HG02943 (cell line): ENCODE measurements around the gene SLAMF6.
"Not testable (repeated sequence)": the region's sequence is repeated elsewhere in the genome, so short reads cannot be mapped to it uniquely, and the experiment has no call there.

Source experiments
- ATAC-seq: cut with Tn5 transposase; IDR thresholded peaks from one replicate; pipeline ENCODE4 v1.9.1; 2021; ENCODE audit warnings: mild to moderate bottlenecking, low read depth, moderate library complexity; ENCODE audit not compliant: unreplicated experiment

The SLAMF6 gene

DNA sequence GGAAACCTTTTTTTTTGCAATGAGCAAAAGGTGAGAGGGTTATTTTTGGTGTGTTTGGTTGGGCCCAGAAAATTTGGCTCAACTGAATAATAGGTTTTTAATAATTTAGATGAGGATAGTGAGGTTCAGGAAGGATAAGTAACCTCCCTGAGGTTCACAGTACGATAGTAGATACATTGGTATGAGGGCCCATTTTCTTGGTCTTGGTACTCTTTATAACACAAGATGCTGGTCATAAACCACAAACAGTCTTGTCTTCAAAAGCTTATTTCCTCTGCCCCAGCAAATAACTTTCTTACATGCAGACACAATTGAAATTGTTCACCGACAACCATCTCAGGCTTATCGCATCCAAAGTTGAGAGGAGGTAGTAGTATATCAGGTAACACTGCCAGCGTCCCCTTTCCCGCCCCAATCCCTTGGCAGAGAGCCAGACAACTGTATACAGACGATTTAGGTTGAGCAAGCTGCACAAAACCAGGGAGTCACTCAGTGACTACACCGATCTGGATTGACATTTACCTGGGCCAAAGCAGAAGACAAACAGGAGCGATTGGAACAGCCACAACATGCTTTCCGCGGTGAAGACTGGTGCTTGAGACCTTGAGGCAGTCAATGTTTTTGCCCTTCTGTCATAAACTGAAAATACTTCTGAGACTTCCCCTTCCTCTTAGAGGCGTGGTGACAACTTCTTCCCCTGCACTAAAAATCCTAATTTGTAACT, at the start of gene SLAMF6:
Gene SLAMF6 (minus strand): TSS at position 634 of the 724 bp plus-strand sequence. CDS start 63 bp downstream, at position 571.
- ATAC-seq = no peak

DNA sequence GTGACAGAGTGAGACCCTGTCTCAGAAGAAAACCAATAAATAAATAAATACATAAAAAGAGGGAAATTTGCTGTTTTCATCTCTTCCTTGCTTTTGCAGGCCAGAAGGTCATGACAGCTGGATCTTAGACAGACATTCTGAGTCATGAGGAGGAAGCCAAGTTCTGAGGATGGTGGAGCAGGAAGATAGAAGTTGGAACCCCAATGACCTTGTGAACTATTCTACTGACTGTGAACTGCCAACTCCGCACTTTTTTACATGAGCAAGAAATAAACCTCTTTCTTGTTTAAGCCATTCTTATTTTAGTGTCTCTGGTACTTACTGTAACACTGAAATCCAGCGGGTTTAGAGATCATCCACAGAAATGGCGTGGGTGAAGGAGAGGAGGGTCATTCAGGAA, 47.8 kb upstream of the SLAMF6 start:
- no peak for ATAC-seq

DNA sequence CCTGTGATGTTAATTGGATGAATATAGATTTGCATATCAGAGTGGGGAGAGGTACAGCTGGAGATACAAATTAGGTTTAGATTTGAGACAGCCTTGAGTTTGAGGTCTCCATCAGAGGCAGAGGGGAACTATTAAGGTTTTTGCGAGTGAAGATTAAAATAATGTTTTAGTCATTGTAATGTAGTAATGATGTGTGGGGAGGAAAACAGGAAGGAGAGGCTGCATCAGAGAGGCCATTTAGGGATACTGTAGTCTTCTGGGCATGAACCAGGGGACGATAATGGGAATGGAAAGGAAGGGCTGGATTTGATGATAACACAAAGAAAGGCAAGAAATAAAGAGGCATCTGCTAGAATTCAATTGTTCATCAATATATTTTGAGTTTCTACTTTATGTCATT, 46.8 kb upstream of the SLAMF6 start:
- ATAC-seq = no peak

DNA sequence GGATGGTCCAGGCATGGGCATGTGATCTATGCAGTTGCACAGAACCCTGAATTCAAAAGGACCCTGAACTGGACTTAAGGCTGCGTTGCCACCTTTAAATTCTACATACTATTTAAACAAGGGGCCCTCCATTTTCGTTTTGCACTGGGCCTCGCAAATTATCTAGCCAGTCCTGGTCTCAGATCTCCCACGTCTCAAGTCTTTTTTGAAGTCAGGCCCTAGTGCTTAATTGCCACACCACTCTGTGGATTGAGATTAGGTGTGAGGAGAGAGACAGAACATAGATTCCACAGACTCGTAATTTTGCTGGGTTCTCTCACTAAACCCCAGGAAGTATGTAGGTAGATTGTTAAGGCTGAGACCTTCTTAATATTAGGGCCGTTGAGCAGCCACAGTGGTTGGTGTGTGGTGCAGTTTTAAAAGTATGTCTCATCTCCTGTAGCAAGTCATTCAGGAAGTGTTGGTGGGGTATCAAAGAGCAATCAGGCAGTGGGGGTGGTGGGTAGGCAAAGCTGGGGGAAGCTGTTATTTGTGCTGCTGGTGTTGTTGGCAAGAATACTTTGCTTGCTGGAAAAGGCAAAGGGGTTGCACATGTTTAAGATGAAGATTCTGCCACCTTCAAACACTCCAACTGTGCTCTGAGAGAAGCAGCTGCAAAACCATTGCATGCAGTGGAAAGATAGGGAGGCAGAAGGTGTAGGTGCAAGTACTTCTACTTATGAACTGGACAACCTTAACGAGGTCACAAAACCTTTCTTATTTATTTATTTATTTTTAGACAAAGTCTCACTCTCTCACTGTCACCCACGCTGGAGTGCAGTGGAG, 45.0 kb upstream of the SLAMF6 start:
- no peak for ATAC-seq

DNA sequence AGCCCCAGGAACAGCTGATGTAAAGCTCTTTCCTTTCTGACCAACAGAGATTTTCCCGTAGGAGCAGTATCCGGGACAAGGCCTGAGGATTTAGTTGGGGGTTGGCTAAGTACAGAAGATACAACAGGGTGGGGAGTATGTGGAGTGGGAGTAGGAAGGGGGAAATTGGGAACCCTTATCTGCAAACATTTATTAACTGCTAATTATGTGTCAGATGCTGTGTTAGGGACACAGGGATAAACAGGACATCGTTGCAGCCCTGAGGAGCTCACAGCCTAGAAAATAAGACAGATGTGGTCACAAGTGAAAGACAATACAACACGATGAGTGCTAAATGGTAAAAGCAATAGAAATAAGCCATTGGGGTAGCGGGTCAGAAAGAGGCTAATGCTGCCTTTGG, 44.3 kb upstream of the SLAMF6 start:
- ATAC-seq = no peak

DNA sequence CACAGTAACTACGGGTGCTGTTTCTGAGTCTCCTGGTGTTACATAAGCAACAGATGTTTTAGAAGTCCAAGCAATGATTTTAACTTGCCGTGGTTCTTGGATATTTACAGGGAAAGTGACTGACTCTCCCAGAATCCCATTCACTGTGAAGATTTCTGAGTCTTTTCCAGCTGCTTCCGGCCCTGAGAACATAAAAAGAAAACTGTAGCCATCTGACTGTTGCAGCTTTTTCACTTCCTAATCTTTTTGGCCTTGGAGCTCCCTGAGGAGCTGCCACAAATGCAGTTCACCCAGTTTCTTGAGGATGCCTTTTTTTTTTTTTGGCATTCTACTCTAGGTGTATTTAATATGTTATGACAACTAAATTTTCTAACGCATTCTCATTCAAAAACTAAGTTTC, 42.5 kb upstream of the SLAMF6 start:
- no peak for ATAC-seq

DNA sequence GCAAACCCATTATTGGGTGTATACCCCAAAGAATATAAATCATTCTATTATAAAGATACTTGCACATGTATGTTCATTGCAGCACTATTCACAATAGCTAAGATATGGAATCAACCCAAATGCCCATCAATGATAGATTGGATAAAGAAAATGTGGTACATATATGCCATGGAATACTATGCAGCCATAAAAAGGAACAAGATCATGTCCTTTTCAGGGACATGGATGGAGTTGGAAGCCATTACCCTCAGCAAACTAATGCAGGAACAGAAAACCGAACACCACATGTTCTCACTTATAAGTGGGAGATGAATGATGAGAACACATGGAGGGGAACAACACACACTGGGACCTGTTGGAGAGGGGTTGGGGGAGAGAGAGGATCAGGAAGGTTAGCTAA, 40.2 kb upstream of the SLAMF6 start:
- not testable (repeated sequence) for ATAC-seq

DNA sequence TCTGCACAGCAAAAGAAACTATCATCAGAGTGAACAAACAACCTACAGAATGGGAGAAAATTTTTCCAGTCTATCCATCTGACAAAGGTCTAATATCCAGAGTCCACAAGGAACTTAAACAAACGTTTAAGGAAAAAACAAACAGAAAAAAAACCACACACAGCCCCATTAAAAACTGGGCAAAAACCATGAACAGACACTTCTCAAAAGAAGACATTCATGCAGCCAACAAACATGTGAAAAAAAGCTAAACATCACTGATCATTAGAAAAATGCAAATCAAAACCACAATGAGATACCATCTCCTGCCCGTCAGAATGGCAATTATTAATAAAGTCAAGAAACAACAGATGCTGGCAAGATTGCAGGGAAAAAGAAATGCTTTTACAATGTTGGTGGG, 39.7 kb upstream of the SLAMF6 start:
- not testable (repeated sequence) for ATAC-seq

DNA sequence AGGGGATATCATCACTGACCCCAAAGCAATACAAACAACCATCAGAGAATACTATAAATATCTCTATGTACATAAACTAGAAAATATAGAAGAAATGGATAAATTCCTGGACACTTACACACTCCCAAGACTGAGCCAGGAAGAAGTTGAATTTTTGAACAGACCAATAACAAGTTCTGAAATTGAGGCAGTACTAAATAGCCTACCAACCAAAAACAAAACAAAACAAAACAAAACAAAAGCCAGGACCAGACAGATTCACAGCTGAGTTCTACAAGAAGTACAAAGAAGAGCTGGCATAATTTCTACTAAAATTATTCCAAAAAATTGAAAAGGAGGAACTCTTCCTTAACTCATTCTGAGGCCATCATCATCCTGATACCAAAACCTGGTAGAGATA, 37.8 kb upstream of the SLAMF6 start:
- no peak for ATAC-seq

DNA sequence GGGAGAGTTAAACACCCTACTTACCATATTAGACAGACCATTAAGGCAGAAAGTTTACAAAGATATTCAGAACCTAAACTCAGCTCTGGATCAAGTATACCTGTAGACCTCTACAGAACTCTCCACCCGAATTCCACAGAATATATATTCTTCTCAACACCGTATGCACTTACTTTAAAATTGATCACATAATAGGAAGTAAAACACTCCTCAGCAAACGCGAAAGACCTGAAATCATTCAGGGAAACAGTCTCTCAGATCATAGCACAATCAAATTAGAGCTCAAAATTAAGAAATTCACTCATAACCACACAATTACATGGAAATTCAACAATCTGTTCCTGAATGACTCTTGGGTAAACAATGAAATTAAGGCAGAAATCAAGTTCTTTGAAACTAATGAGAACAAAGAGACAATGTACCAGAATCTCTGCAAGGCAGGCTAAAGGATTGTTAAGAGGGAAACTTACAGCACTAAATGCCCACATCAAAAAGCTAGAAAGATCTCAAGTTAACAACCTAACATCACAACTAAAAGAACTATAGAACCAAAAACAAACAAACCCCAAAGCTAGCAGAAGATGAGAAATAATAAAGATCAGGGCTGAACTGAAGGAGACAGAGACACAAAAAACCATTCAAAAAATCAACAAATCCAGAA, 37.1 kb upstream of the SLAMF6 start:
- ATAC-seq = no peak

DNA sequence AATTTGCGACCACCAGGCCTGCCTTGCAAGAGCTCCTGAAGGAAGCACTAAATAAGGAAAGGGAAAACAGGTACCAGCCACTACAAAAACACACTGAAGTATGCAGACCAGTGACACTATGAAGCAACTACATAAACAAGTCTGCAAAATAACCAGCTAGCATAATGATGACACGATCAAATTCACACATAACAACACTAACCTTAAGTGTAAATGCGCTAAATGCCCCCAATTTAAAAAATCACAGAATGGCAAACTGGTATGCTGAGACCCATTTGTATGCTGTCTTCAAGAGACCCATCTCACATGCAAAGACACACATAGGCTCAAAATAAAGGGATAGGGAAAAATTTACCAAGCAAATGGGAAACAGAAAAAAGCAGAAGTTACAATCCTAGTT, 36.4 kb upstream of the SLAMF6 start:
- ATAC-seq = not testable (repeated sequence)

DNA sequence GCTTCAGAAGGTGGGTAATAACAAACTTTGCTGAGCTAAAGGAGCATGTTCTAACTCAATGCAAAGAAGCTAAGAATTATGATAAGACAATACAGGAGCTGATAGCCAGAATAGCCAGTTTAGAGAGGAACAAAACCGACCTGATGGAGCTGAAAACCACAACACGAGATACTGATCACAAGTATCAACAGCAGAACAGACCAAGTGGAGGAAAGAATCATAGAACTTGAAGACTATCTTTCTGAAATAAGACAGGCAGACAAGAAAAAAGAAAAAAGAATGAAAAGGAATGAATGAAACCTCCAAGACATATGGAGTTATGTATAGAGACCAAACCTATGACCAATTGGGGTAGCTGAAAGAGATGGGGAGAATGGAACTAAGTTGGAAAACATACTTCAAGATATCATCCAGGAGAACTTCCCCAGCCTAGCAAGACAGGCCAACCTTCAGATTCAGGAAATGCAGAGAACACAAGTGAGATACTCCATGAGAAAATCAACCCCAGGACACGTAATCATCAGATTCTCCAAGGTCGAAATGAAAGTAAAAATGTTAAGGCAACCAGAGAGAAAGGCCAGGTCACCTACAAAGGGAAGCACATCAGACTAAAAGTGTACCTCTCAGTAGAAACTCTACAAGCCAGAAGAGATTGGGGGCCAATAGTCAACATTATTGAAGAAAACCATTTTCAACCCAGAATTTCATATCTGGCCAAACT, 35.8 kb upstream of the SLAMF6 start:
- no peak for ATAC-seq

DNA sequence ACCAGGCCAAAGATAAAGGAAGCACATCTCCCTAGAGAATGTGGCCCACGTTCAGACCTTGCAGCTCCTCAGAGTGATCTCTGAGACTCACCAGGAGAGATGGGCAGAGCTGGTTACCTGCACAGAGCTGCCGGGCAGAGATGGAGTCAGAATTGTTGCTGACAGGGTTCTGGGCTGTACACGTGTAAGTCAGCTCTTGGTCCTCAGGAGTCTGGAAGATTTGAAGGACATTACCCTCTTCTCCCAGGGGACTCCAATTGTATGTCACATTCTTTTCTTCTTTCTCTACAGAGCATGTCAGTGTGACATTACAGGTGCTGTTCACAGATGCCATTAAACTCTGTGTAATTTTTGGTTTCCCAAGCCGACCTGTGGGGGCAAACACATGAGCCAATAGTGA, 30.7 kb upstream of the SLAMF6 start:
- no peak for ATAC-seq

DNA sequence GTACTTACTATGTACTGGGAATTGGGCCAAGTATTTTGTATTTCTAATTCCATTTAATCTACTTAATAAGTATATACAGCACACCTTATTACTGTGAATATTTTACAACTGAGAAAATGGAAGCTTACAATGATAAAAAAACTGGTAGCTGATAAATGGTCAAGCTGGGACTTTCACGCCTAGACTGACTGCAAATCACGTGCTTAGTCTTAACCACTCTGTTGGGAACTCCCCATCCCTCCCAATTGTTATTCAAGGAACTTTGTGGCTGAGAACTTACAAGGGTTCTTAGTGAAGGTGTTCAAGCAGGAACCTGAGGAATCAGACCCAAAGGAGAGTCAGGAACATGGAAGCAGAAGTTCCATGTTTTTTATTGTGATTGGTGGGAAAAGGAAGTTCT, 29.4 kb upstream of the SLAMF6 start:
- ATAC-seq = no peak

DNA sequence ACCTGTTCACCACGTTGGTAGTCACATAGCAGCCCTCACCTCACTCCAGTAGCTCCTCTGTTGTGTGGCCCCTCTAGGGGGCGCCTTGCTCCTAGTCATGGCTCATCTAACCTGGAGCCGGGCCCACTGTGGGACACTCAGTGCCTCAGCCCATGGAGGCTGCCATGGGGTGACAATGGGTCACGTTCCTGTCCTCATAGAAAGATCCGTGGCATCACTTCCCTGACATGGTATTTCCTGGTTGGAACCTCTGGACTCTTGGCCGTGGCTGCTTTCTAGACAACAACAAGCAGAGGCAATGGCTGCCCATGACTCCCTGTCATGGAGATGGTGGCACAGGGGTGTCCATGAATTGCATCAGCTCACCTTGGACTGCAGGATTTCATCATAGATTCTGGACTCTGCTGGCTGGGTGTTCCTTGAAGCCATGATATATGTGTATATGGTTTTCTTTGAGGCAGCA, 27.5 kb upstream of the SLAMF6 start:
- ATAC-seq = no peak

DNA sequence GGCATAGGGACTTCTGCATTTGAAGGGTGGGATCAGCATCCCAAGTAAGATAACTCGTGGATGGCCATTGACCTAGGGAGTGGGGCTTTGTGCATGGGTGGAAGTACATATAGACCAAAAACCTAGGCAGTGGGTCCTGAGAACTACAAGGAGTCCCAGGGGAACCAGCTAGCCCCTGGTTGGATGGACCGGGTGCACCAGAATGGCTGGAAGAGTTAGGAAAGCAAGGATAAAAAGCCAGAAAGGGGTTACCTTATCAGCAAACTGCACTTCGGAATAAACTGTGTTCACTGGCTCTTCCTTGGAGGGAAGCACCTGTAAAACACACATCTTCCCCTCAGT, 26.6 kb upstream of the SLAMF6 start:
- ATAC-seq = no peak

DNA sequence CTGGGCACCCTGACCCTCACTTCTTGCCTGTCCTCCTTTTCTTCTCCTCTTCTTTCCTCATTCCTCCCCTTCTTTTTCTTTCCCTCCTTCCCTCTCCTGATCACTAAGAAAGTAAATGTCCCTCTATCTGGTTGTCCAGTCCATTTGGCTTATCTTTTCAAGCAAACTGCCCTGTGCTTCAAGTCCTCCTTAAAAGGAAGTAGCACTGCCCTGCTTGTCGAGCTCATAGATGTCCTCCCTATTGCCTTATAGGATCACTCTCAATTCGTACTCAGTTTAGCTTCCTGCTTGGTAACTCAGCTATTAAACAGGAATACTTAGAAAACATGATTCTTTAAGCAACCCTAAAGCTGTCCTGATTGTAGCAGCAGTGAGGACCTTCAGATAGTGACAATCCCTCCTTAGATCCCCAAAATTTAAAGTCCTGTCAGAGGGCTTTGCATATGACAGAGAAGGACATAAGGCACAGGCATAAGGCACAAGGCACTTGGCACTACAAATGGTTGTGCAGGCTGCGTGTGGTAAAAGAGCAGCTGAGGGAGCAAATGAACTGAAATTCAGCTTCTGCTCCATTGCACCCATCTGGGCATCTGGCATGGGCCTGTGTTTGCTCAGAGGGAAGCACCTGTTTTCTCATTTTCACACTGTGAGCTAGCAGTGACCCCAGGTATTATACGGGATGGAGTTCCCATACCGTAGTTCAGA, 26.1 kb upstream of the SLAMF6 start:
- no peak for ATAC-seq

DNA sequence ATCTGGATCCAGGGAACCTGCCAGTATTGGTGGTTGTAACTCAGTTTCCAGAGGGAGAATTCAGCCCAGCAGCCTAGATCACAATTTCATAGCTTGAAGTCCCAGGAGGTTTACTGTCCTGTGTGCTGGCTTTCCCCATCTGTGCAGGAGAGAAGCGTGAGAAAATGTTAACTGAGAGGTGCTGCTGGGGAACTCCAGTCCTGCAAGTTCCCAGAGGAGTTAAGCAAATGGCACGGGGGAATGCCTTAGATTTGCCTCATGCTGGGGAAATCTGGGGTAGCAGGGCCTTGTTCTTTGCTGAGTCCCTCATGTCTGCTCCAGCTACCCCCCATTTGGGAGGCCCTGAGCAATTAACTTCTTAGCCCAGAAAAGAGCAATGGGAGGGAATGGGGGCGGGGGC, 25.1 kb upstream of the SLAMF6 start:
- ATAC-seq = no peak

DNA sequence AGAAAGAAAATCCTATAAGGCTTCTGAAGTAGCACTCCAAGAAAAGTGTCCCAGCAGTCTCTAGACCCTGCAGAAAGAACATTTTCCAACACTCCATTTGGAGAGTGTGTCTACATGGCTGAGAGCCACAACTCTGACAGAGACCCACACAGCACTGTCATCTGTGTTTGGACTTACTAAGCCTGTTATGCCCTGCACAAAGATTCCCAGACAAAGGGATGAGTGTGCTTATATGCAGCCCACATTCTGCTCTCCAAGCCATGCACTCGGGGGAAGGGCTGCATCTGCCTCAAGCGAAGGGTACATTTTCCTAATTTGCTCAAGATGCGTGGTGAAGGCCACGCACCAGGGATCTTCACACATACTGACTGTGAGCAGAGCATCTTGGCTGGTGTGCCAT, 24.4 kb upstream of the SLAMF6 start:
- ATAC-seq = no peak

DNA sequence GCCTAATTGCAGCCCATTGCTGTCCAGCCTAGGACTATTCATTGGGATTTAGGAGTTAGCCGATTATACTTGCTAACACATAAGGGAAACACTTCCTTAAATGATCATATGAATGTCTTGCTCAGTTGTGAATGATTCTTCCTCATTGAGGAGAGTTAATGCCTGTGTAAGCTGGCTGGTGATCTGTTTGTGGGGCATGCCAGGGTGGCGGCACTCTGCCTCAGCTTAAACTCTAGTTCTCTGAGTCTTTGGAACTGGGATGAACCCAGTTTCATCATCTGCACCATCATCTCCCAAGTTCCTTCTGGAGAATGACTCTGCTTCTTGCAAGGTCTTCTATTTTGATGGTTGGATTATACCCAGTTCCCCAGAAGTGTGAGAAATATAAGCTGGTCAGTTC, 23.9 kb upstream of the SLAMF6 start:
- ATAC-seq = no peak
